Type B pancreatic cell (in vitro differentiated cells): Measurements from ENCODE around the gene SLMAP. TPM values are rescaled to one million over a fixed set of nuclear protein-coding genes. Genes with fewer than 3 reads are reported as not detected.
"Not testable (repeated sequence)": the region's sequence is repeated elsewhere in the genome, so short reads cannot be mapped to it uniquely, and the experiment has no call there.

ENCODE experiments used
- DNase-seq: peaks from one replicate; pipeline ENCODE4 v3.0.0; 2021; ENCODE audit warnings: mixed read lengths; ENCODE audit not compliant: unreplicated experiment; ENCODE audit errors: extremely low spot score
- H3K27ac Mint-ChIP-seq: 2 replicates; pipeline ENCODE4 v1.8.0; 2021; ENCODE audit warnings: mild to moderate bottlenecking, mixed read lengths
- H3K27me3 Mint-ChIP-seq: 2 replicates; pipeline ENCODE4 v1.8.0; 2021; ENCODE audit warnings: mixed read lengths
- H3K36me3 Mint-ChIP-seq: 2 replicates; pipeline ENCODE4 v1.8.0; 2021; ENCODE audit warnings: mixed read lengths
- H3K4me1 Mint-ChIP-seq: one replicate; pipeline ENCODE4 v1.8.0; 2021; ENCODE audit warnings: mixed read lengths; ENCODE audit not compliant: unreplicated experiment
- H3K4me3 Mint-ChIP-seq: 2 replicates; pipeline ENCODE4 v1.8.0; 2021; ENCODE audit warnings: mild to moderate bottlenecking, mixed read lengths
- H3K9me3 Mint-ChIP-seq: 2 replicates; pipeline ENCODE4 v1.8.0; 2021; ENCODE audit warnings: mixed read lengths
- CTCF ChIP-seq: fragments of 200-600 bp; sonication (generic); conservative IDR thresholded peaks from 2 replicates; pipeline ENCODE4 v1.5.0; 2021; ENCODE audit warnings: antibody characterized with exemption, mild to moderate bottlenecking
- total RNA-seq: library from RNA; stranded (reverse); gene quantifications from 2 replicates; pipeline ENCODE4 v1.2.1, GENCODE V29; 2021; ENCODE audit warnings: low replicate concordance

The SLMAP gene
- total RNA-seq, 1 donor from 2014 or later: 55.1 TPM

GRCh38 chr3:57797701-57798487, 41.8 kb downstream of the SLMAP start:
- peak overlapping the region; percentile 0 for H3K27ac Mint-ChIP-seq
- H3K4me3 Mint-ChIP-seq: no peak overlapping the region
- DNase-seq: no peak
- no peaks in the 10 kb centered on the region for H3K27me3 Mint-ChIP-seq
- peaks cover 3% of the 10 kb centered on the region for H3K36me3 Mint-ChIP-seq
- no peaks in the 10 kb centered on the region for H3K9me3 Mint-ChIP-seq
- no peak for TF ChIP-seq CTCF
- H3K4me1 Mint-ChIP-seq: peaks cover 11% of the 10 kb centered on the region

GRCh38 chr3:57803647-57804081, 47.6 kb downstream of the SLMAP start:
- Mint-ChIP-seq H3K36me3 (peaks cover 5% of the 10 kb centered on the region), H3K4me1 (peaks cover 18% of the 10 kb centered on the region), H3K9me3 (no peaks in the 10 kb centered on the region), H3K4me3 (peak overlapping the region; percentile 63), H3K27ac (peak overlapping the region; percentile 94), H3K27me3 (no peaks in the 10 kb centered on the region)
- DNase-seq: no peak
- no peak for TF ChIP-seq CTCF

- TF ChIP-seq CTCF: no peak
- Mint-ChIP-seq H3K9me3 (no peaks in the 10 kb centered on the region), H3K27me3 (no peaks in the 10 kb centered on the region), H3K4me1 (peaks cover 18% of the 10 kb centered on the region), H3K27ac (peak overlapping the region; percentile 79), H3K4me3 (no peak overlapping the region), H3K36me3 (peaks cover 5% of the 10 kb centered on the region)
- no peak for DNase-seq
These were observed 49.2 kb downstream of the SLMAP start for GRCh38 chr3:57805266-57805665.

GRCh38 chr3:57805674-57806073, 49.6 kb downstream of the SLMAP start:
- Mint-ChIP-seq H3K36me3 (peaks cover 5% of the 10 kb centered on the region), H3K27me3 (no peaks in the 10 kb centered on the region), H3K4me1 (peaks cover 18% of the 10 kb centered on the region), H3K27ac (peak overlapping the region; percentile 79), H3K9me3 (no peaks in the 10 kb centered on the region), H3K4me3 (peak overlapping the region; percentile 3)
- no peak for DNase-seq
- no peak for TF ChIP-seq CTCF

- not testable (repeated sequence) for H3K36me3 Mint-ChIP-seq, H3K4me3 Mint-ChIP-seq, DNase-seq, H3K9me3 Mint-ChIP-seq, H3K27me3 Mint-ChIP-seq
- Mint-ChIP-seq H3K27ac (peak overlapping the region; percentile 79), H3K4me1 (peaks cover 17% of the 10 kb centered on the region)
These were observed 50.1 kb downstream of the SLMAP start for GRCh38 chr3:57806195-57806594.

GRCh38 chr3:57808961-57809608, 53.0 kb downstream of the SLMAP start:
- no peak for TF ChIP-seq CTCF
- Mint-ChIP-seq H3K36me3 (peaks cover 5% of the 10 kb centered on the region), H3K4me1 (peaks cover 5% of the 10 kb centered on the region), H3K9me3 (no peaks in the 10 kb centered on the region), H3K27me3 (no peaks in the 10 kb centered on the region), H3K4me3 (no peak overlapping the region), H3K27ac (no peak overlapping the region)
- DNase-seq: no peak
